Ishikawa (cell line): ENCODE data around the gene KCTD16.

Experiments
- CEBPB ChIP-seq: IDR thresholded peaks from 2 replicates; pipeline ENCODE4 v1.6.1; 2012
- CREB1 ChIP-seq: IDR thresholded peaks from 2 replicates; pipeline ENCODE4 v1.6.1; 2012; ENCODE audit warnings: low read depth
- EGR1 ChIP-seq: IDR thresholded peaks from 2 replicates; pipeline ENCODE4 v1.6.1; 2012
- EP300 ChIP-seq: IDR thresholded peaks from 2 replicates; pipeline ENCODE4 v1.6.1; 2012; ENCODE audit warnings: borderline replicate concordance
- FOXM1 ChIP-seq: IDR thresholded peaks from 2 replicates; pipeline ENCODE4 v1.6.1; 2012; ENCODE audit warnings: low read depth, borderline replicate concordance
- MAX ChIP-seq: IDR thresholded peaks from 2 replicates; pipeline ENCODE4 v1.6.1; 2012
- NFIC ChIP-seq: IDR thresholded peaks from 2 replicates; pipeline ENCODE4 v1.6.1; 2012
- RAD21 ChIP-seq: IDR thresholded peaks from 2 replicates; pipeline ENCODE4 v1.6.1; 2012; ENCODE audit warnings: low read depth
- REST ChIP-seq: IDR thresholded peaks from 2 replicates; pipeline ENCODE4 v1.6.1; 2012; ENCODE audit warnings: low read depth, mild to moderate bottlenecking
- TAF1 ChIP-seq: IDR thresholded peaks from 2 replicates; pipeline ENCODE4 v1.6.1; 2012; ENCODE audit warnings: low read depth, mild to moderate bottlenecking
- TCF12 ChIP-seq: IDR thresholded peaks from 2 replicates; pipeline ENCODE4 v1.6.1; 2012; ENCODE audit warnings: low read depth
- TEAD4 ChIP-seq: IDR thresholded peaks from 2 replicates; pipeline ENCODE4 v1.6.1; 2012
- USF1 ChIP-seq: IDR thresholded peaks from 2 replicates; pipeline ENCODE4 v1.6.1; 2012
- YY1 ChIP-seq: IDR thresholded peaks from 2 replicates; pipeline ENCODE4 v1.6.1; 2012; ENCODE audit warnings: low read depth
- ZBTB7A ChIP-seq: IDR thresholded peaks from 2 replicates; pipeline ENCODE4 v1.6.1; 2012; ENCODE audit warnings: low read depth

KCTD16 gene

GRCh38 chr5:144433893-144434292, 263.2 kb downstream of the KCTD16 start:
- no peak for TF ChIP-seq CEBPB
- no peak for TF ChIP-seq YY1

- TF ChIP-seq EGR1 (no peak), CREB1 (no peak)
These were observed 265.3 kb downstream of the KCTD16 start for GRCh38 chr5:144436007-144436406.

GRCh38 chr5:144438237-144438636, 267.6 kb downstream of the KCTD16 start:
- TF ChIP-seq TEAD4, result no peak
- TF ChIP-seq TAF1, result no peak
- TF ChIP-seq RAD21, result no peak
- TF ChIP-seq YY1, result no peak
- TF ChIP-seq CEBPB, result no peak
- no peak for TF ChIP-seq ZBTB7A
- TF ChIP-seq EP300, result no peak
- no peak for TF ChIP-seq CREB1
- TF ChIP-seq USF1, result no peak
- no peak for TF ChIP-seq NFIC
- TF ChIP-seq FOXM1, result no peak
- no peak for TF ChIP-seq REST
- no peak for TF ChIP-seq EGR1
- no peak for TF ChIP-seq TCF12
- no peak for TF ChIP-seq MAX

- TF ChIP-seq RAD21 (no peak), CEBPB (no peak), TAF1 (no peak), FOXM1 (no peak), EP300 (no peak), CREB1 (no peak), ZBTB7A (no peak), EGR1 (no peak), REST (no peak), TEAD4 (no peak), USF1 (no peak), TCF12 (no peak), YY1 (no peak), NFIC (no peak), MAX (no peak)
These were observed 277.8 kb downstream of the KCTD16 start for GRCh38 chr5:144448457-144448856.

GRCh38 chr5:144451187-144451973, 280.7 kb downstream of the KCTD16 start:
- TF ChIP-seq FOXM1 (no peak), EGR1 (no peak), YY1 (no peak), MAX (no peak)

- TF ChIP-seq TEAD4 (no peak), CREB1 (no peak), CEBPB (no peak), EP300 (no peak), REST (no peak), RAD21 (no peak), ZBTB7A (no peak), TAF1 (no peak), YY1 (no peak)
These were observed 283.1 kb downstream of the KCTD16 start for GRCh38 chr5:144453753-144454152.
